Measurements from ENCODE around the gene FBXO44. TPM values are rescaled to one million over a fixed set of nuclear protein-coding genes. Genes with fewer than 3 reads are reported as not detected.

FBXO44 gene
- total RNA-seq, 2 experiments from 2014 or later: 18.1 to 20.4 TPM

DNA sequence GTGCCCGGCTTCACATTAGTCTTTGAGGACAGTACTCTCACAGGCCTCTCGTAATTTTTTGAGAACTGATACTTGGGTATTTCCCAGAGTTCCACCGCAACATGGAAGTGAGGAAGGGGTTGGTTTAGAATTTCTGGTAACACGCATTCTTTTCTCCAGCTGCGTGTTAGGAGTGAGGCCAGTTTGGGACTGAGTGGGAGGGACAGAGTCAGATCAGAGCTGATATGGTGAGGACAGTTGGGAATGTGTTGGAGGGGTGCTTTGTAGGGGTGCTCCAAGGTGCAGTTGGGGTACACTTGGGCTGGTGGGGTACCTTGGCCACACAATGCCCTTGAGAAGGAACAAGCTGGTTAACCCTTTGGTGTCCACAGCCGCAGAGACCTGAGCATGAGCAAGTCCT lies 16.1 kb downstream of the FBXO44 start:
- Mint-ChIP-seq H3K27me3 (no peaks in the 10 kb centered on the region), H3K4me1 (ENCODE audit: low read depth) (no peaks in the 10 kb centered on the region), H3K4me3 (no peak overlapping the region), H3K9me3 (no peaks in the 10 kb centered on the region), H3K27ac (no peak overlapping the region), H3K36me3 (ENCODE audit: low read depth) (peaks cover 15% of the 10 kb centered on the region)
- CTCF ChIA-PET: no interaction called here
- TF ChIP-seq, protein P1, sequence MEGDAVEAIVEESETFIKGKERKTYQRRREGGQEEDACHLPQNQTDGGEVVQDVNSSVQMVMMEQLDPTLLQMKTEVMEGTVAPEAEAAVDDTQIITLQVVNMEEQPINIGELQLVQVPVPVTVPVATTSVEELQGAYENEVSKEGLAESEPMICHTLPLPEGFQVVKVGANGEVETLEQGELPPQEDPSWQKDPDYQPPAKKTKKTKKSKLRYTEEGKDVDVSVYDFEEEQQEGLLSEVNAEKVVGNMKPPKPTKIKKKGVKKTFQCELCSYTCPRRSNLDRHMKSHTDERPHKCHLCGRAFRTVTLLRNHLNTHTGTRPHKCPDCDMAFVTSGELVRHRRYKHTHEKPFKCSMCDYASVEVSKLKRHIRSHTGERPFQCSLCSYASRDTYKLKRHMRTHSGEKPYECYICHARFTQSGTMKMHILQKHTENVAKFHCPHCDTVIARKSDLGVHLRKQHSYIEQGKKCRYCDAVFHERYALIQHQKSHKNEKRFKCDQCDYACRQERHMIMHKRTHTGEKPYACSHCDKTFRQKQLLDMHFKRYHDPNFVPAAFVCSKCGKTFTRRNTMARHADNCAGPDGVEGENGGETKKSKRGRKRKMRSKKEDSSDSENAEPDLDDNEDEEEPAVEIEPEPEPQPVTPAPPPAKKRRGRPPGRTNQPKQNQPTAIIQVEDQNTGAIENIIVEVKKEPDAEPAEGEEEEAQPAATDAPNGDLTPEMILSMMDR (IDR thresholded peaks at IDR 0.05): no peak
- intact Hi-C loops (cut with micrococcal nuclease): no loop called here
- ATAC-seq (no peak), DNase-seq (no peak)
- POLR2A ChIA-PET: interaction anchor here (1.2 to 2.0 kb wide), 3 partner anchors 10 to 239 kb away, joined by 3 to 8 read pairs (median 3); no protein-coding TSS in a partner anchor

DNA sequence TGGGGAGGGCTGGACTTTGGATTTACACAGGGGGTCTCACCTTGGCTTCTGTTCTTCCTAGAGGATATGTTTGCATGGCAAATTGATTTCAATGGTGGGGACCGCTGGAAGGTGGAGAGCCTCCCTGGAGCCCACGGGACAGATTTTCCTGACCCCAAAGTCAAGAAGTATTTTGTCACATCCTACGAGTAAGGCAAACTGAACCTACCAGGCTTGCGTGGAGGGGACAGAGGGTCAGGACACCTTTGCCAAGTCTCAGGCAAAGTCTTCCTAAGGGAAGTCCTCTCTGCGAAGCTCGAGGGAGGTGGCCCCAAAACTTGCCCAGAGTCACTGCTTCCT lies 16.5 kb downstream of the FBXO44 start:
- TF ChIP-seq, protein P1 (IDR thresholded peaks at IDR 0.05): no peak
- Mint-ChIP-seq H3K36me3 (ENCODE audit: low read depth) (peaks cover 16% of the 10 kb centered on the region), H3K27ac (no peak overlapping the region), H3K9me3 (no peaks in the 10 kb centered on the region), H3K4me1 (ENCODE audit: low read depth) (no peaks in the 10 kb centered on the region), H3K27me3 (no peaks in the 10 kb centered on the region), H3K4me3 (no peak overlapping the region)
- ChIA-PET CTCF (no interaction called here), POLR2A (interaction anchor here (1.1 to 2.0 kb wide), 4 partner anchors 9 to 239 kb away, joined by 3 to 8 read pairs (median 3); no protein-coding TSS in a partner anchor)
- intact Hi-C loops (cut with micrococcal nuclease): no loop called here
- ATAC-seq (no peak), DNase-seq (no peak)

DNA sequence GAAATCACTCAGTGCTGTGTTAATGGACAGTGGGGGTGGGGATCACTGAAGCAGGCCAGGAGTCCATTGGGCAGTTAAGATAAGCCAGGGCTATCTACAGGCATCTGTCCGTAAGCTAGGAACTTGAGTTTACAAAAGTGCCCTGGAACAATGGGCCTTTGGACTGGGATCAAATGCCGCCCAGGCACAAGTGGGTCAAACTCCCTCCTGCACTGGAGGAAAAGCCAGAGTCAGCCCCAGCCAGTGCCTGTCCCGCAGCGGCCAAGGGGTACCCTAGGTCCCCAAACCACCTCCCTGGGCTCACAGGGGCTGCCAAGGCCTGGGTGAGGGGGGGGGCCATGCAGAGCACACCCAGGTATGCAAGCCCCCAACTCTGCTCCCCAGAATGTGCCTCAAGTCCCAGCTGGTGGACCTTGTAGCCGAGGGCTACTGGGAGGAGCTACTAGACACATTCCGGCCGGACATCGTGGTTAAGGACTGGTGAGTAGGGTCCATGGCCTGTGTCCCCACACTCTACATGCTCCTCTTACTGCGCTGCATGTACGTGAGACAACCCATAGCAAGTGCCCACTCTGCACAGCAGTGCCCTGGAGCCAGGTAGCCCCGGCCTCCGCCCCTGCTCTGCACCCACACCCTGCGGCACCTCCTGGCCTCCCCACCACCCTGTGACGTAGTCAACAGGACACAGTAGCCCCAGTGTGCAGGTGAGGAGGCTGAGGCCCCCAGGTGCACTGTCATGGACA lies 17.0 kb downstream of the FBXO44 start:
- ChIA-PET POLR2A (interaction anchor here (1.1 to 2.0 kb wide), 5 partner anchors 9 to 238 kb away, joined by 3 to 8 read pairs (median 3); no protein-coding TSS in a partner anchor), CTCF (interaction anchor here (2.2 kb wide), 1 partner anchor 11 kb away, joined by 6 read pairs; no protein-coding TSS in a partner anchor)
- intact Hi-C loops (cut with micrococcal nuclease): no loop called here
- H3K36me3 Mint-ChIP-seq (ENCODE audit: low read depth): peaks cover 16% of the 10 kb centered on the region
- TF ChIP-seq, protein P1 (IDR thresholded peaks at IDR 0.05): no peak
- H3K27ac Mint-ChIP-seq: no peak overlapping the region
- no peak for ATAC-seq
- H3K4me3 Mint-ChIP-seq: no peak overlapping the region
- H3K9me3 Mint-ChIP-seq: no peaks in the 10 kb centered on the region
- no peaks in the 10 kb centered on the region for H3K4me1 Mint-ChIP-seq (ENCODE audit: low read depth)
- no peak for DNase-seq
- no peaks in the 10 kb centered on the region for H3K27me3 Mint-ChIP-seq

DNA sequence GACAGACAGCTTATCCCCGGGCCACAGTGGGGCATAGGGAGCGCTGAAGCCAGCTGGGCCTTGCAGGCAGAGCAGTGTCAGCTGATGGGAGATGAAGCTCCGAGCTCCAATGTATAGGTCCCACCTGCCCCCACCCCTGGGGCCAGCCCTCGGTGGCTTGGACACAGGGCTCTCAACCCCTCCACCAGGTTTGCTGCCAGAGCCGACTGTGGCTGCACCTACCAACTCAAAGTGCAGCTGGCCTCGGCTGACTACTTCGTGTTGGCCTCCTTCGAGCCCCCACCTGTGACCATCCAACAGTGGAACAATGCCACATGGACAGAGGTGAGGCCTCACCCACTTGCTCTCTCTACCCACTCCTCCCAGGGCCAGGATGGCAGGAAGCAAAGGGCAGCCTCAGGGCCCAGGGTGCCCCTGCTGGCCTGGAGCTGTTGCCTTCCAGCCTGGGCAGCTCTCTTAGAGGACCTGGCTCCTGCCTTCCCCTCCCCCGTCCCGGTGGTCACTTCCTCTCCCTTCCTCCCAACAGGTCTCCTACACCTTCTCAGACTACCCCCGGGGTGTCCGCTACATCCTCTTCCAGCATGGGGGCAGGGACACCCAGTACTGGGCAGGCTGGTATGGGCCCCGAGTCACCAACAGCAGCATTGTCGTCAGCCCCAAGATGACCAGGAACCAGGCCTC lies 18.6 kb downstream of the FBXO44 start:
- H3K36me3 Mint-ChIP-seq (ENCODE audit: low read depth): peaks cover 16% of the 10 kb centered on the region
- intact Hi-C loops (cut with micrococcal nuclease): no loop called here

More for the DNA sequence above, 18.6 kb downstream of the FBXO44 start:
- DNase-seq (no peak), ATAC-seq (no peak)
- Mint-ChIP-seq H3K27me3 (no peaks in the 10 kb centered on the region), H3K4me3 (no peak overlapping the region), H3K9me3 (no peaks in the 10 kb centered on the region), H3K27ac (no peak overlapping the region), H3K4me1 (ENCODE audit: low read depth) (no peaks in the 10 kb centered on the region)
- POLR2A ChIA-PET: interaction anchor here (1.0 to 2.0 kb wide), 5 partner anchors 9 to 235 kb away, joined by 3 to 14 read pairs (median 3); partner anchors contain the start of gene FBXO6
- TF ChIP-seq, protein P1 (IDR thresholded peaks at IDR 0.05): no peak
- CTCF ChIA-PET: interaction anchor here (0.8 to 2.2 kb wide), 4 partner anchors 8 to 46 kb away, joined by 3 to 6 read pairs (median 4); partner anchors contain the start of gene FBXO6
